Glomerular endothelial cell (primary cell): Measurements from ENCODE around the gene LAMA3. TPM values are rescaled to one million over a fixed set of nuclear protein-coding genes. Genes with fewer than 3 reads are reported as not detected.

ENCODE experiments used
- DNase-seq: peaks from one replicate; pipeline ENCODE4 v3.0.0-alpha.2; 2011; ENCODE audit warnings: low read depth, low spot score; ENCODE audit errors: extremely low read depth
- total RNA-seq: library from RNA; depleted of rRNA; stranded (reverse); fragments of >200 nt; gene quantifications from 2 replicates; pipeline ENCODE4 v1.2.3, GENCODE V29; 2015

Gene LAMA3
- total RNA-seq, 1 donor from 2014 or later, result 1.9 TPM

DNA sequence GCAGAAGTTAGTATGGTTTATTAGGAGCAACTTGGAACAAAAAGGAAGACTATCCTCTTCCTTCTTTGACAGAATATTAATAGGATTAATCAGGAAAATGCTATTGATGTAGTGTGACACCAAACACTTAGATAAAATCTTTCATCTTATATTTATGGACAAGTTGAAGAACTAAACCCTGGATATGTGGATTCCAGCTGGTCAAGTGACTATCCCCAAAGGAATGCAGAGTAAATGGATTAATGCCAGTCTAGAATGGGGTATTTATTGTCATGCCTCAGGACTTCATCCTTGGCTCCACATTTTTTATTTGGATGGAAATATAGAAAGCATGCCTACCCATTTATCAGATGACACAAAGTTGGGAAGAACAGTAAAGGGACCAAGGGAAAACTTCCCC lies 201.3 kb downstream of the LAMA3 start:
- no peak for DNase-seq

DNA sequence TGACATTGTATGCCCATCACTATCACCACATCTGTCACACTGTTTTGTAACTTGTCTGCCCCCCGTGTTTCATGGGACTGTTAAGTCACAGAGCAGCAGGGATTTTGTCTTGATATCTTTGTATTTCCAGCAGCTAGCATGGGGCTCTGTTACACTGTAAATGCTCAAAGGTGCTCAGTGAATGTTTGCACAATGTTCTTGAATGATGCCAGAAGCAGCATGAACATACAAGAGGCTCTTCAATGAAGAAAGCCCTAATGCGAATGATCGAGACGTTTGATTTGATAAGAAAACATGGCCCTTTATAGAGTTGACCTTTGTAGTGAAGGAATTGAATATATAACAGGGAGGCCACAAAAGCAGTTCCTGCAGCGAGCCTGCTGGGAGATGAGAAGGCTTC lies 204.4 kb downstream of the LAMA3 start:
- DNase-seq, result no peak

DNA sequence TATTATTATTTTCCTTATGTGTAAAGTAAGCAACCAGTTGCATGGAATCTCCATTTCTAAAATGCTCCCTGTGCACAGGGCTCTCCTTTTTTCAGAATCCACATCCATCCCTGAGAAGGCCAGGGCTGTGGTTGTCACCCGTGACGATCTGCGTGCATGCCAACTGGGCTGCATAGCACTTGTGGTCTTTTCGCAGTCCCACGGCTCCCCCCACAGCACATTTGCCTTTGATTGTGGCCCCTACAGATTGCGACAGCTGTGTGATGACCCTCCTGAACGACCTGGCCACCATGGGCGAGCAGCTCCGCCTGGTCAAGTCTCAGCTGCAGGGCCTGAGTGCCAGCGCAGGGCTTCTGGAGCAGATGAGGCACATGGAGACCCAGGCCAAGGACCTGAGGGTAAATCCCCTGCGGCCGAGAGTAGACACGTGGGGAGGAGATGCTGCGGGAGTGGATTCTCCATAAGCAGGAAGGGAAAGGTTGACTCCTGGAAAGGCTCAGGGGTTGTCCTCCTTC lies 205.5 kb downstream of the LAMA3 start:
- DNase-seq, result no peak

DNA sequence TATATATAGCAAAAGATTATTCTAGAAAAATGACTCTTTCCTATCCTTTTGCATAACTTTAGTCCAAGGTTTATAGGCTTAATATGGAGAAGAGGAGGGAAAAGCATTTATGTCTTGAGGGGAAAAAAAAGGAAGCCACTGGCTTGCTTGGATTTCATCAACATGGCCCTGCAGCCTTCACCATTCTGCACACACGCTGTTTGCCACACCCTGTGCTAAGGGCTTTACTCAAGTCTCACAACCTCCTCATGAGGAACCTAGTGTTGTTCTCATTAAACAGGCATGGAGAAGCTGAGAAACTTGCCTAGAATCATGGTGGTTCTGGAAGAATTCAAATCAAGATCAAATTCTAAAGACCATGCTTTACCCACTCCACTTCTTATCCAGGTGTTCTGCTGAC lies 208.0 kb downstream of the LAMA3 start:
- no peak for DNase-seq

DNA sequence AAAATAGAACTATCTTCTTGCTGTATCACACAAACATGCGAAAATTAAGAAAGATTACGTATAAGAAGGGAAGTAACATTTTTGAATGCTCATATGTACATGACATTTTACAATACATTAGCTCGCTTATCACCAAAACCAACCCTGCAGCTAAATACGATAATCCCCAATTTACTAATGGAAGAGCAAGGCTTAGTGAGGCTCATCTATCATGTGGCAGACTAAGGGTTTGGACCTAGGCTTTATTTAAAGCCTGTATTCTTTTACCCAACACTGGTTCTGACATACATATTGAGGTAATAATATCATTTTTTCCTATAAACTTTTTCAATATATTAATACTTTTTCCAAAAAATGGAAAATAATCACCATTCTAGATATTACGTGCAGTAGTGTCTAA lies 208.5 kb downstream of the LAMA3 start:
- DNase-seq, result no peak

DNA sequence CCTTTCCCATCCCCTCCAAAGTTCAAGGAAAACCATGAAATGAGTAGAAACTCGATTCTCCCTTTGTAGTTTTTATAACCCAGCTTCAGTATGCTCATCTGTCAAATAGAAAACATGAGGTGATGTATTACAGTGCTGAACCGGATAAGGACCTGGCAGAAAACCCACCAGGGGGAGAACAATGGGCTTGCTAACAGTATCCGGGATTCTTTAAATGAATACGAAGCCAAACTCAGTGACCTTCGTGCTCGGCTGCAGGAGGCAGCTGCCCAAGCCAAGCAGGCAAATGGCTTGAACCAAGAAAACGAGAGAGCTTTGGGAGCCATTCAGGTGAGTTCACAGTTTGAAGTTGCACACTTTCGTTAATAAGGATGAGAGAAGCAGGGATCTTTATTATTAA lies 211.7 kb downstream of the LAMA3 start:
- peak; percentile 67 for DNase-seq

DNA sequence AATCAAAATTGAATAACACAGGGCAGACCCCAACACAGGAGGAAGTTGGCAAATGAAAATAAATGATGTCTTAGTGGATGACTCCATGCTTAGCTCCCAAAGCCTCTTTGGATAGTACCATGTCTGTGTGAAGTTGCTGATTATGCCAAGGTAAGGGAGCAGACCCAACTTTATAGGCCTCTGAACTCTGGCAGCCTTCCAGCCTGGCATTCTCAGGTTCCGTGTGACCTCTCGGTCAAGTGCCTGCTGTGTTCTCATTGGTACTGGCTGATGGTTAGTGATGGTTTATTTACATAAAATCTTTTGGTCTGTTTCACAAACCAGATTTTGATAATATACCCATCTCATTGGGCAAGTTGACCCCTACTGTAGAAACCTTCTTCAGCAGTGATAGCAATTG lies 213.1 kb downstream of the LAMA3 start:
- DNase-seq, result no peak

DNA sequence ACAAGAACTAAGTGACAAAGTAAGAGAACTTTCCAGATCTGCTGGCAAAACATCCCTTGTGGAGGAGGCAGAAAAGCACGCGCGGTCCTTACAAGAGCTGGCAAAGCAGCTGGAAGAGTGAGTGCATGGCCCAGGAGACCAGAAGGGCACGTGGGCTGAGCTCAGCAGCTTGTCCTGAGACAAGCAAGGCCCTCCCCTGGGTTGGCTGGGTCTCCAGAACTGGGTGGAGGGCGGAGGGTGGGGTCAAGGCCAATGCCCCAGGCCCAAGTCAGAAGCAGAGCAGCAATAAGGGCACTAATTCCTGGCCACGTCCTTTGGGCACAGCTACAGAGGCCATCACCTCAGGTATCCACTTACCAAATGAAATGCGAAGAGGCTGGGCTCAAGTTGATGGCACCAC lies 214.7 kb downstream of the LAMA3 start:
- no peak for DNase-seq

DNA sequence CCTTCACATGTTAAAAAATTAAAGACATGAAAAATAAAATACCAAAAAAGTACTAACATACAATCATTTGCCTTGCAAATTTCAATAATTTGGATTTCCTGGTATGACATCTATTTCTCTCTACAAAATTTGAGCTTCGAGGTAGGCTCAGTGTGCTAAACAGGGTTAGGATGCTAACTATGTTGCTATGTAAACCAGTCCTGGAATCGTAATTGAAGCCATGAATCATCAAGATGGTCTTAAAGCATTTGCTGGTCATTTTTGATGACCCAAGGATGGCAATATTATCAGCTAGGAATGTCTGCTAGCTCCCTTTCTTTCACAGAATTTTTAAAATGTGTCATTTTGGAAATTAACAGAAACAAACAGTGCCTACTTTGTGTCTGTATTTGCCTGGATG lies 217.4 kb downstream of the LAMA3 start:
- DNase-seq, result no peak

DNA sequence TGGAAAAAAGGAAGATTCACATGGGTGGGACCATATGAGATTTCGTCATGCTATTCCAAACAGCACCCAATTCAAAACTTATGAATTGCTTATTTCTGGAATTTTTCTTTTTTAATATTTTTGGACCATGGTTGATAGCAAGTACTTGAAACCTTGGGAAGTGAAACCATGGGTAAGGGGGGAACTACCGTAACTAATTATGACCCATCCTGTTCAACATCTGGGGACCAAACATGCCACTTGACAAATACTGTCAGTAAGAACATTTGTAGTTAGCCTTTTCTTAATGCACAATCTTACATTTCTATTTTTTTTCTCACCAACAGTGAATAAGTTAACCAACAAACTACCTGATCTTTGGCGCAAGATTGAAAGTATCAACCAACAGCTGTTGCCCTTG lies 219.6 kb downstream of the LAMA3 start:
- no peak for DNase-seq

DNA sequence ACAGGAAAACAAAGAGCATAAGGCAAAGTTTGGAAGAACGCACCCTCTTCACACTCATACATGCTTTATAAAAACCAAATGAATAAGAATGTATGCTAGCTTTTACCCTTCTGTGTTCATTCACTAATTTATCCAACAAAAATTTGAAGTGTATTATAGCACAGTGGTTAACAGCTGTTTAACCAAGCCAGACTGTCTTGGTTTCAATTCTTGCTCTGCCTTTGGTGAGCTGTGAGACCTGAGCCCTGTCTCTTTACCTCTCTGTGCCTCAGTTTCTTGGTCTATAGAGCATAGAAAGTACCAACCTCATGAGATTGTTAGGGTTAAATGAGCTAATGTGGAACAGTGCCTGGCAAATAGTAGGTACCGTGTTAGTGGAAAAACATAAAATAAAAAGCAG lies 220.8 kb downstream of the LAMA3 start:
- DNase-seq, result no peak

DNA sequence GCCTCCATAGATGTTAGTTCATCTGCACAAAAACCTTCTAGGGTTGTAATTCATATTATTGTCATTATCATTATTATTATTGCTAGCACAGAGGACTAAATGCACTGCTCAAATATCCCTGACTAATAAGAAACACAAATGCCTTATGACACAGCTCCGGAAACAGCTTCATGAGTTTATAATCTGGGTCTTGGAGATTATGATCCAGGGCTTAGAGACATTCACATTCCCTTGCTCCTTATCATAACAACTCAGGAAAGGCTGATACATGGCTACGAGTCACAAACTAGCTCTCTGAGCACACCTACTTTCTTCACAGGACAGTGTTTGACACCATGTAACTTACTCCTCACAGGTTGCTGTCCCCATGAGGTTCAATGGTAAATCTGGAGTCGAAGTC lies 223.1 kb downstream of the LAMA3 start:
- DNase-seq, result no peak

DNA sequence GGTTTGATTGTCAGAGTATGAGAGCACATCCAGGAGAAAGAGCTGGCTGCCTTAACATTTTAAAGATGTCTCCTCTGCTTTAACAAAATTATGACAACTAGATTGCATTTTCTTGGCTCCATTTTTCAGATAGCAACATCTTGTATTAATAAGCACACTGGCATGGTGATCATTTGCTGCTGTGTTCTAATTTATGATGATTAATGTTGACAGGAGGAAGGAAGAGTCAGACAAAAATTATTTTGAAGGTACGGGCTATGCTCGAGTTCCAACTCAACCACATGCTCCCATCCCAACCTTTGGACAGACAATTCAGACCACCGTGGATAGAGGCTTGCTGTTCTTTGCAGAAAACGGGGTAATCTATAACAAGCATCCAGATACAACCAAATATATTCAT lies 227.1 kb downstream of the LAMA3 start:
- no peak for DNase-seq

DNA sequence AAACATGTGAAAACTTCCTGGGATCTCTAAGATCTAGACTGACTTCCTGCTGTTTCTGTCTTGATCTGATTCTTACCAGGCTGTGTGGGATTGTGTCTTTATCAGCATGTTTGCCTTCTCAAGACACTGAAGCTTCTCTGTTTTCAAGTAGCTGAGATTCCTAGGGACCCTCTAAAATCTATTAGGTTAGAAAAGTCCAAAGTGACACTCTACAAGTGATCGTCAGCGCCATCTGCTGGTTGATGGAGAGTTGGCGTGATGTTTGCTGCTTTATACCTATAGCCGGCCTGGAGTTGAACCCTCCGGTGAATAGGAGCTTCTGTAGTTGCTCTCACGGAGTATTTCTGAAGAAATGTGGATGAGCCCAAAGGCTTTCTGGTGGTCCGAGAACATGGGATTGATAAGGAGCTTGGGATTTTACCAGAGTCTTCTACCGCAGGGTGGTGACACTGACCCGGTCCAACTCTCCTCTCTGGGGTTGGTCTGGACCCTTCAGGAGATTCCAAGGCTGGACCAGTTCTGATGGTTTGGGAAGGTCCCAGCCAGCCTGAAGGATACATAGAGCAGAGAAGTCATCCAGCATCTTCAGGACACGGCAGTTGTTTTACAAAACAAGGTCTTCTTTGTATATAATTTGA lies 229.3 kb downstream of the LAMA3 start:
- DNase-seq, result peak; percentile 45

DNA sequence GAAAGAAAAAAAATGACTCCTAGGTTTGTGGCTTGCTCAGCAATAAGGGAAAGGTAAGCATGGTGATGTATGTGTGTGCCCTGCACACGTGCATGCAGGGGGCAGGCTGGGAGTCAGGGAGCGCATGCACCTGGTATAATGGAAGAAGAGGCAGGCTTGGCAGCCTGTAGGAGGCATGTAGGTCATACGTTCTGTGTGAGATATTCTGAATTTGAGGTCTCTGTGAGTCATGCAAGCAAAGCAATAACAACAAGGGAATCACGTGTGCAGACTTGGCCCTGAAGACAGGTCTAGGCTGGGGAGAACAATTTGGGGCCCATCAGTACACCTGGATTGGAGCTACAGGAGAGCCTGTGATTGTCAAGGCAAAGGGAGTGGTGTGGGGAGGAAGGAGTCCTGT lies 230.8 kb downstream of the LAMA3 start:
- DNase-seq, result no peak

DNA sequence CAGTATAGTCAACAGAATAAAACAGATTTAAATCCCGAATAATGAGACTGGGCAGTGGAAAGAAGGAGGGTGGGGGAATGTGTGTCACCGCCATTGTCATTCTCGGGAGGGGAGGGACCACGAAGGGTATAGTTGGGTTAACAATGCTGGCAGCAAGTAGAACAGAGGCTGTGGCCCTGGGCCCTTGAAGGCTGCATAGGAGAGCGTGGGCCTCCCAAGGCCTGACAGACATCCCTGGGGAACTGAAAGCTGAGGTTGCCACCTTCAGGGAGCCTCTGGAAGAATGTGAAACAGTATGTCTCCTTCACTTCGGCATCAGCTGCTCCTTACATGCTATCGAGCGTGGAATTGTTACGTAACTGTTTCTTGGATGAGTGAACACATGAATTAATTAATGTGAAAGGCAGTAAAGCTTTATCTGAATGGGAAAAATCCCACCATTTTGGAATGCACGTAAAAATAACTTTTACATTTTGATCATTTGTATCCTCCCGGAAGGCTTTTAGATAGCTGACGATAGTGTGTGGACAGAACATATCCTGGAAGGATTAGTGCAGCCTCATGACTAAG lies 232.5 kb downstream of the LAMA3 start:
- DNase-seq, result no peak

DNA sequence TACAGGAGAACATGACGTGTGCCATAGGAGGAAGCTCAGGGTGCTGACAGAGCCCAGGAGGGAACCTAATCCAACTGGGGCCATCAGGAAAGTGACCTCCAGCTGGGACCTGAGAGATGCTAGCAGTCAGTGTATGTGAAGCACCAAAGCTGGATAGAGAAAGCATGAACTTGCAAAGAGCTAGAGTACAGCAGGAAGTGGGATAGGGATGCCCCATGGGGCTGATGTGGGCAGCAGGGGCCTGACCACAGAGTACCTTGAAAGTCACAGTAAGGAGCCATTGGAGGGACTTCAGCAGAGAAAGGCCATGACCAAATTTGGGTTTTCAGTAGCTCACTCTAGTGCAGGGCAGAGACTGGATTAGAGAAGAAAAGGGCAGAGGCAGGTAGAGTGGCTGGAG lies 233.7 kb downstream of the LAMA3 start:
- DNase-seq, result no peak

DNA sequence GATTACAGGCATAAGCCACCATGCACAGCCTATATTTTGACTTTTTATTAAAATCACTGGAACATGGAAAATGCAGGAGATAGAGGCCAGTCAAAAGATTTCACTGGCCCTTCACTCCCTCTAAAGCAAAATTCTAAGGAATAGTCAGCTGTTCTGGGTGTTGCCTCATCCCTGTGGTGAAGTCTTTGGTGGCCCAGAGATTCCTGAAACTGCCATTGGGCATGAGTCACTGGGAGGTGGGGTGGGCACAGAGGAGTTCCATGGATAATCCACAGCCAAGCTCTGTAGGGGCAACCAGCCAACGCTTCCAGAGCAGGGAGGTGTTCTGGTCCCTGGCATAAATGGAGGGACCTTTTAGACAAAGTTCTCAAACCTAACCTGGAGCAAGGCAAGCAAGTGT lies 235.6 kb downstream of the LAMA3 start:
- no peak for DNase-seq

DNA sequence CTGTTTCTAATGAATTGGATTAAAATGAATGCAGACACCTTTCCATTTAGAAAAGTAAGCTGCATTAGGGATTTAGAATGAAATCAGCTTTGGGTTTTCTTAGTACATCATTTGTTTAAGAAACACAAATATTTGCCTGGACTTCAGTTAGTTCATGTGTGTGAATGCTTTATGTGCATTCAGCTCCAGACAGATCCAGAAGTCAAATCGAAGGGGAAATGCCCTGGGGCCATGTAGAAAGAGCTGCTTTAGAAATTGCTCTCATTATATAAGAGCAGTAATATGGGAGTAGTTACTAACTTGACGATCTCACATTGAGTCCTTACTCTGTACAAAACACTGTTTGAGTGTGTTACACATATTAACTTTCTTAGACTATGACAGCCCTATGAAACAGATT lies 237.3 kb downstream of the LAMA3 start:
- DNase-seq, result no peak

DNA sequence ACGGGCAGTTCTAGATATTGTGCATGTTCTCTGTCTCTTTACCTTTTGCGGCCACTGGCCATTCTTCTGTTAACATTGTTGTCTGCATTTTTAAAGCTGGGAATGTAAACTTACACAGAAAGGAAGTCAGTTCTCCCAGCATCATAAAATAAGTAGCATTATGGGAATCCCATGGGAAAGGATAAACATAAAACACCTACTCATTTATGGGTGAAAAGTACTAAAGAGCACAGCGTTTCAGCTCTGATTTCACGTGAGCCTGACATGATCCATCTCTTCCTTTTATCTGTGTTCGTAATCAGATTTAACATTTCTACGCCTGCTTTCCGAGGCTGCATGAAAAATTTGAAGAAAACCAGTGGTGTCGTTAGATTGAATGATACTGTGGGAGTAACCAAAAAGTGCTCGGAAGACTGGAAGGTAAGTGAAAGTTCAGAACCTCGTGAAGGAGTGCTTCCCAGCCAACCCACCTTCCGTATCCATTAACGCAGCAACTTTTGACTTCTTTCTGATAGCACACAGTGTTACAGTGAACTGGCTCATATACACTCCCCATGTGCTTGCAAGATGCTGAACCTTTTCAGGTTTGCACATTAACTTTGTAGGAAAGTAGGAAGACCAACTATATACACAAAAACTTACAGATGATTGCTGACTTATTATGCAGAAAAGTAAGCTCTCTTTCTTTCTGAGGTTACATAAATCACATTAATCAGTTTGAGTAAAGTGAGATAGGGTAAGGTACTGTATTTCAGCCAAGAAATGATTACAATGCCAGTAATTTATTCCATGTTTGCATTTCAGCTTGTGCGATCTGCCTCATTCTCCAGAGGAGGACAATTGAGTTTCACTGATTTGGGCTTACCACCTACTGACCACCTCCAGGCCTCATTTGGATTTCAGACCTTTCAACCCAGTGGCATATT lies 238.8 kb downstream of the LAMA3 start:
- DNase-seq, result no peak

DNA sequence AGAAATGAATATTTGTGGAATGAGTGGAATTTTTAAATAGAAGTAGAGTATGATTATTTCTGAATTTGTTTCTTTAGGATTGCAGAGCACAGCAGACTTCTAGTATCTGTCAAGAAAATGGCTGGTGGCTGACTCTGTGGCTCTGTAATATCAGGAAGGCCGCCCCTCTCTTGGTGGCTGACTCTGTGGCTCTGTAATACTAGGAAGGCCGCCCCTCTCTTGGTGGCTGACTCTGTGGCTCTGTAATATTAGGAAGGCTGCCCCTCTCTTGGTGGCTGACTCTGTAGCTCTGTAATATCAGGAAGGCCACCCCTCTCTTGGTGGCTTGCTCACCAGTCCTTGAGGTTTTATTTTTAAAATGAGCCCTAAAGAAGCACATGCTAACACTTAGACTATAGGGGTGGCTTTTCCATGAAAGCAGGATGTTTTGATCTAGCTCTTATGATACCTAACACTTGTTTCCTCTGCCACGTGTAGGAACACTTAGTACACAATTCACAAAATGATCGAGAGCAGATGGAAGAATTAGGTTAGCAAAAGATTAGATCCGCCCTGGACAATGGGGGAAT lies 240.2 kb downstream of the LAMA3 start:
- no peak for DNase-seq
